HG02798 (cell line): Measurements from ENCODE around the gene HYAL1.

ENCODE experiments used
- ATAC-seq: cut with Tn5 transposase; IDR thresholded peaks from one replicate; pipeline ENCODE4 v1.9.1; 2021; ENCODE audit warnings: mild to moderate bottlenecking; ENCODE audit not compliant: unreplicated experiment, poor library complexity

Gene HYAL1

GRCh38 chr3:50336452-50337174 is 33.2 kb upstream of the HYAL1 start:
- ATAC-seq, result peak; percentile 39

GRCh38 chr3:50334339-50335075 is 31.1 kb upstream of the HYAL1 start:
- ATAC-seq, result no peak

DNA sequence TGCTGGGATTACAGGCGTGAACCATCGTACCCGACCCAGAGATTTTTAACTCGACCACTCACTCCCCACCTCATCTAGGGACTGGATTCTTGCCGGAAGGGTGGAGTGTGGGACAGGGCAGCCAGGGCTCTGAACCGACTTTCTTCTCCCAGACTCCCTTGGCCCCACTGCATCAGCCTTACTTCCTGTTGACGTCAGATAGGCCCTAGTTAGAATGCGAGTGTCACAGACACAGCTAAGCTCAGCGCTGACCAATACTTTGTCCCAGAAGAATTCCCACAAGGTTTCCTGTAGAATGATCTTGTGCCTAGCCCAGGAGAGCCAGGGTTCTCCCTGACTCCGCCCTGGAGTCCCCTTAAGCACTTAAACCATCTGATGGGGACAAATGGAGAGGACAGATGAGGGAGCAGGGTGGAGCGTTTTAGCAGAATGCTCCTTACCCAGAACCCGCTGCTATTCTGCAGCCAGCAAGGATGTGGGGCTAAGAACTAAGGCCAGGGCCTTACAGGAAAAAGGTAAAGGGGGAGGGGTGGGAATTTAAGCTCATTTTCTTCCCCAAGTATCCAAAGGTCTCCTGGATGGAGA is 30.5 kb upstream of the HYAL1 start:
- no peak for ATAC-seq

DNA sequence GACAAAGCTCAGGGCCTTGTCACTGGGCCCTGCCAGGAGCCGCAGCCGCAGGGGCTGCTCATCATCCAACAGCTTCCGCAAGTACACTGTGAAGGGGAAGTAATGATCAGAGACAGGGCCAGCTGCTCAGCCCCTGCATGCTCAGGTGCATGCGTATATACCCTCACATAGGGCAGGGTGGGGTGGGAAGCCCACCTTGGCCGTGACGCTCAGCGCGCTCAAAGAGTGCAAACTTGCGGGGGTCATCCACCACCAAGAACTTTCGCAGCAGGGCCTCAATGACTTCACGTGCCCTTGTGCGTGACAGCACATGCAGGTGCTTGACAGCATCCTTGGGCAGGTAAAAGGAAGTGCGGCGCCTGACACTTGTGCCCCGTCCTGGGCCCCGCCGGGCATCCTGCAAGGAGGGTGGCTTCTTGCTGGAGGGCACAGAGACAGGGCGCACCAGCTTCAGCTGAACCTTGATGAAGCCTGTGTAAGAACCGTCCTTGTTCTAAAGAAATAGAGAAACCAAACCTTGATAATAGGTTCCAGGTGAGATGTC is 28.1 kb upstream of the HYAL1 start:
- no peak for ATAC-seq

DNA sequence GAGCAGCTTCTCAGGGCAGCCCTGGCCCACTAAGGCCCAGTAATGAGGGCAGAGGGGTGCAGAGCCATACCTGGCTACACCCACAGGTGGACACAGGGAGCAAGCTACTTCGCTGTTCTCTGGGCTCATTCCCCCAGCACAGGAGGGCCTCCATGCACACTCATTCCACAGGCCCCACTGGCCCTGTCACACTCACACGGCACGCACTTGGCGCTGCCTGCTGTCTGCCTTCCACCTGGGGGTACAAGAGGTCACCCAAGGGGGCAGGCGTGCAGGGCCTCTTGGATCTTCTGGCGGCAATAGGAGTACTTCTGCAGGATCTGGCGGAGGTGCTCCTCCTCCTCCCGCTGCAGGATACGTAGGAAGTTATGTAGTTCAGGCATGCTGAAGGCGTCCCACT is 27.0 kb upstream of the HYAL1 start:
- ATAC-seq, result no peak

GRCh38 chr3:50327943-50328691 is 24.7 kb upstream of the HYAL1 start, which contains the start of gene TUSC2:
Gene TUSC2, minus strand, starts transcription at chr3:50328223. Its CDS starts 124 bp downstream, at chr3:50328099.
- ATAC-seq, result peak; percentile 92

DNA sequence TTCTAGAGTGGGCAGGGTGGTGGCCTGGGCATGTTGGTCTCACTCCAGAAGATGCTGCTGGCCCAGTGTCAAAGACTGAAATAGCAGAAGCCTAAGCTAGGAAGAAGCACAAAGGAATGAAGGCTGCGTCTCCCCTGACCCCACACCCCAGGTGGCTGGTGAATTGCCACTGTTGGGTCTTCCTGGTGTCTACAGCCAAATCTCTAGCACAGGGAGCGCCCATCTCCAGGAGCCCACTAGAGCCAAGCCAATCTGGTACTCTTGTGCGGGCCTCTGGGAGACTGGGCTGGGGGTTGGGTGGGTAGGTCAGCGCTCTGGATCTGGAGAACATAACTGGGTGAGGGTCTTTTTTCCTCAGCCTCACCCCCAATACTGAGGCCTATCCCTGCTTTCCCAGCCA is 23.8 kb upstream of the HYAL1 start:
- no peak for ATAC-seq

DNA sequence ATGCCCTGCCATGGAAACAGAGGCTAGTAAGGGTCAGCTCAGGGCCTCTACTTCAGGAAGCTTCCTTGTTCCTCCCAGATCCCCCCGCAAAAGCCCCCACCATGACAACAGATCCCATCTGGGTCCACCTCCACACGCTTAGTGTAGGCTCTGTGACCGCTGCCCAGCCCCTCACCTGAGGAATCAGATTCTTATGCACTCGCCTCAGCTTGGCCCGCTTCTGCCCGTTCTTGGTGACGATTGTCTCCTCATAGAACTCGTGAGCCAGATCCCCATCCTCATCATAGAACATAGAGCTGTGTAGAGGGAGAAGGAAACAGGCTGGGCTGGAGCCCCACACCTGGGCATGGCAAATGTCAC is 22.8 kb upstream of the HYAL1 start:
- no peak for ATAC-seq

DNA sequence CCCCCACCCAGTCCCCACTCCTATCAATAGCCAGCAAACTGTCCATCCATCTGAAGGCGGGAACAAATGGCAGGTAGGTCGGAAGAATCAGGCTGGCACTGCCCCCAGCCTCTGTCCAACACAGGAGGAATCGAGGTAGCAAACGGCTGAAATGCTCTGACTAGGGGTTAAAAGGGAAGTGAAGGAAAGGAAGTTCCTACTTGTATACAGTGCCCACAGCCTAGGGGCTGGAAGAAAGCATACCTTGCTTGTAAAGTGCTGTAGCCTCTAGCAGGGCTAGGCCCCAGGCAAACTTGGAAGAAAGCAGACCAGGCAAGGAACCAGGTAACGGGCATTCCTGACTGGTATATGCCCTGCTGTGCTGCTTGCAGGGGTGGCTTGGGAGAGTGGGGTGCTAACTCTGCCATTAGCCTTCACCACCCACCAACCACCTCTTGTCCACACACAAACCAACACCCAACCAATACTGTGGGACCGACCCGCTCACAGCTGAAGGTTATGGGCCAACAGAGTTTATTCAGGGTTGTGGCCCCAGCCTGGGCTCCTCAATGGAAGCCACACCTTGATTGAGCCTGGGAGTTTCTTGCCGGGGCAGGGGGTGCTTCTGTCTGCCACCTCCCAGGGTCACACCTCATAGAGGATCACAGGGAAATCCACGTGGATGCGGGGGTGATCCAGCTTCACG is 22.3 kb upstream of the HYAL1 start:
- ATAC-seq, result no peak

GRCh38 chr3:50325113-50325480 is 21.7 kb upstream of the HYAL1 start:
- ATAC-seq, result no peak

GRCh38 chr3:50324351-50325112 is 21.2 kb upstream of the HYAL1 start:
- no peak for ATAC-seq

DNA sequence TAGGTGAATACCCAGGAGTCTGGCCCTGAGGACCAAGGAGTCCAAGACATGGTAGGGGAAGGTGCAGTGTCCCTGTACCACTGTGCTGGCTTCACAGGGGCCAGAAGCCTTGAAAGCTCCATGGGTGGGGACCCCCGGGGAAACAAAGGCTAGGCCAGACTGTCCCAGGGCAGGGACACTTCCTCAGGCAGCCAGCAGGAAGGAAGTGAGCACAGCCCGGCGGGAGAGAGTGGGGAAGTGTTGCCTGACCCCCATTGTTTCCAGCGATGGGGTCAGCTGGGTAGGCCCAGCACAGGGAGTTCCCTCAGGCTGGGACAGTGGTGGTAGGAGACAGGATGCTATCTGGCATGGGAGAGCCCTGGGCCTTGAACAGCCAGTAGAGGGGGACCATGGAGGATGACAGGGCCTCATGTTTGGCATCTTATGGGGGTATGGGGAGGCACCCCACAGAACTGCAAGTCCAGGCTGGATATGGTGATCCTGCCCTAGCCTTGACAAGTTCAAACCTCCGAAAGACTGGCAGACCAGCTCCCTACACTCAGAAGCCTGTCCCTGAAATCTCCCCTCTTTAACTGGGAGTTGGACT is 20.3 kb upstream of the HYAL1 start:
- no peak for ATAC-seq

DNA sequence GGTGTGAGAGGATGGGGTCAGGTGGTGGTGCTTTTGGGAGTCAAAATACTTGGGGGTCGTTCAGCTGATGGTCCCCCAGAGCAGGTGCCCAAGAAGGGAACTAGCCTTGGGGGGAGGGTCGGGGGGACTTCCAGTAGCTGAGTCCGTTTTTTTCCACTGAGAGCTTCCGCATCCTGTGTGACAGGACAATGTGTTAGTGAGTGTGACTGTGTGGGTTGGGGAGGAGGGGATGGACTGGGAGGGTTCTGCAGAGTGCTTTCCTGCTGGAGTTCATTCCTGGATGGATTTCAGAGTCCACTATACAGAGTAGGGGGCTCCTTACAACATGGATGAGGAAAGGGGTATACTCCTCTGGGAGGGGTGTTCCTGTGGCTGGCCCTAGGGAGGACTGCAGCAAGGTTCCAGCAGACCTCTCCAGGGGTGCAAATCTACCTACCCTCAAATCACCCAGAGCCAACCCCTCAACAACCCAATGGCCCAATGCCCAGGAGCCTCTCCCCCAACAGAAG is 19.8 kb upstream of the HYAL1 start:
- ATAC-seq, result no peak

DNA sequence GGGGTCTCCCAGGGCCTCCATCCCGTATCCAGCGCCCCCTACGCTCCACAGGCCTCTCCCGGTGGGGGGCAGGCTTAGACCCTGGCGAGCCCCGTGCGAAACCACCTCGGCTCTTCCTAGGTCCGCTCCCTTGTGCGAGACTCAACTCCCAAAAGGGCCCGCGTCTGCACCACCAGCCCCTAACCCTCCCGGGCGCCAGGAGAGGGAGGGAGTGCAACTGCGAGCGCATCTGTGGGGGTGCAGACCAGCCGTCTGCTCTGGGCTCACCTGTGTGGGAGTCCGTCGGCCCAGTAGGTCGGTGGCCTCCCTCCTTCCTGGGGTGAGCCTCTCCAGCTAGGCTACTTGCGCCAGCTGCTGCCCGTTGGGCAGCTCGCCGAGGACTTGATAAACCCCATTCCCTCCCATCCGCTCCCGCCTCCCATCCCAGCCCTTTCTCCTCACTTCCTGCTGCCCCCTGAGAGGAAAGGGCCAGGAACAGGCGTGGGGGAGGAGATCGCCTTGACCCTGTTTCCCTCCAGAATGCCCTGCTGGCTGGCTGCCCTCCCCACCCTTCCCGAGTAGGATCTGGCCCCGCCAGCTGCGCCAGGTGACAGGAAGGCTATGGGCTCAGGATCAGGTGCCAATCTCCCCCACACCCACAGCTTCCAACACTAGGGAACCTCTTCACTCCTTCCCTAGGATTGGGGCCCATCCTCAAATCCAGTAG is 19.2 kb upstream of the HYAL1 start, which contains the start of gene HYAL2:
HYAL2 (minus strand) TSS at position 360 of the 706 bp plus-strand sequence. CDS start 2,256 bp downstream, outside the sequence.
- no peak for ATAC-seq

GRCh38 chr3:50322115-50322385 is 18.7 kb upstream of the HYAL1 start:
- ATAC-seq, result no peak

DNA sequence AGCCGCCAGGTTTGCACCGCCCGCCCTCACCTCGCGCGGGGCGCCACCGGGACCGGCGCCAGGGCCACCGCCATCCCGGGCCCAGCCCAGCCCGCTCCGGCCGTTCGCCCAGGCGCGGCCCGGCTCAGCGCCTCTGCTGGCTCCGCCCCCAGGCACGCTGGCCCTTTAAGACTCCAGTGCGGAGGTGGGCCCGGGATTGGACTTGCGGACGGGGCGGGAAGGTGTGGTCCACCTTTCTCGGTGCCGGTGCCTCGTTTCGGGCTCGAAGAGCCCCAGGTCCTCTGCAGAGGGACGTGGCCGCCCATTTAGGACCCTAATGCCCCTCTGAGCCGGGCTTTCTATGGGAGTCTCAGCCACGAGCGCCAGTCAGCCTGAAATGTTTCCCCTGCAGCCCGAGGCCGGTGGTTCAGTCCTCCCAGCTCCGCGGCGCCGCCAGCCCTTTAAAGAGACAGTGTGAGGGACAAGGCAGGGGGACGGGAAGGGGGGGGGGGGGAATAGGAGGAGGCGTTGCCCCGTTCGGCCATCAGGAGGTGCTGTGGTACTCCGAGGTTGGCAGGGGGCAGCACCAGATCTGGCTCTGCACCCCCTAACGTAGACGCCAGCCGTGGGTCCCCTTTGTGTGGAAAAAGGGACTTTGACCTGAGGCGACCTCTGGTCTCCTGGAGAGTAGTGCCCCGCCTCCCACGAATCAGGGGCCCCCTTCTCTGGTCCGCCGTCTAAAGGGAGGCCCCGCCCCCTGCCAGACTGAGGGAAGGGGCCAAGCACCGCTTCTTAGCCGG is 18.2 kb upstream of the HYAL1 start:
- ATAC-seq, result peak; percentile 83

- peak; percentile 62 for ATAC-seq
Observed at GRCh38 chr3:50320853-50321335, 17.5 kb upstream of the HYAL1 start.
